Activated CD8-positive, alpha-beta T cell treated with anti-CD3 and anti-CD28 coated beads for 36 hours (primary cell): Measurements from ENCODE around the gene TRAPPC2. TPM values are rescaled to one million over a fixed set of nuclear protein-coding genes. Genes with fewer than 3 reads are reported as not detected.
"Not testable (repeated sequence)": the region's sequence is repeated elsewhere in the genome, so short reads cannot be mapped to it uniquely, and the experiment has no call there.

Experiments used
- ATAC-seq: fragments of 200-7000 bp; cut with Tn5 transposase; one replicate; pipeline ENCODE4 v1.10.0; 2021; ENCODE audit warnings: mild to moderate bottlenecking, moderate library complexity
- CTCF ChIA-PET: fragments of 350-600 bp; sonication (Branson Sonifier 250); formaldehyde crosslinking; loops from one replicate; lab custom pipeline; 2021; ENCODE audit warnings: antibody characterized with exemption; lab: Charles Lee
- POLR2A ChIA-PET: fragments of 350-600 bp; sonication (Branson Sonifier 250); formaldehyde crosslinking; loops from one replicate; lab custom pipeline; 2021; ENCODE audit warnings: antibody characterized with exemption; lab: Charles Lee
- DNase-seq: peaks from one replicate; pipeline ENCODE4 v3.0.0-alpha.2; 2020
- H3K27ac Mint-ChIP-seq: one replicate; pipeline ENCODE4 v1.8.0; 2021; ENCODE audit warnings: mild to moderate bottlenecking, mixed read lengths
- H3K27me3 Mint-ChIP-seq: one replicate; pipeline ENCODE4 v1.8.0; 2021; ENCODE audit warnings: mixed read lengths
- H3K36me3 Mint-ChIP-seq: one replicate; pipeline ENCODE4 v1.8.0; 2021; ENCODE audit warnings: low read depth, mixed read lengths
- H3K4me1 Mint-ChIP-seq: one replicate; pipeline ENCODE4 v1.8.0; 2021; ENCODE audit warnings: low read depth, mixed read lengths
- H3K4me3 Mint-ChIP-seq: one replicate; pipeline ENCODE4 v1.8.0; 2021; ENCODE audit warnings: mild to moderate bottlenecking, moderate library complexity, mixed read lengths
- H3K9me3 Mint-ChIP-seq: one replicate; pipeline ENCODE4 v1.8.0; 2021; ENCODE audit warnings: mixed read lengths
- CTCF ChIP-seq: fragments of 200-600 bp; IDR thresholded peaks from one replicate; pipeline ENCODE4 v1.8.0; 2022; ENCODE audit warnings: antibody characterized with exemption, mild to moderate bottlenecking
- intact Hi-C: fragments of 100-400 bp; cut with micrococcal nuclease; formaldehyde crosslinking; loops from one replicate; pipeline ENCODE4 v1.10.0; 2022
- total RNA-seq, 2 experiments: library from RNA; stranded (reverse); gene quantifications; one replicate each; pipeline ENCODE4 v1.2.3, GENCODE V29; 2021

The TRAPPC2 gene
- total RNA-seq, 2 experiments from 2014 or later: 16.0 to 19.2 TPM

DNA sequence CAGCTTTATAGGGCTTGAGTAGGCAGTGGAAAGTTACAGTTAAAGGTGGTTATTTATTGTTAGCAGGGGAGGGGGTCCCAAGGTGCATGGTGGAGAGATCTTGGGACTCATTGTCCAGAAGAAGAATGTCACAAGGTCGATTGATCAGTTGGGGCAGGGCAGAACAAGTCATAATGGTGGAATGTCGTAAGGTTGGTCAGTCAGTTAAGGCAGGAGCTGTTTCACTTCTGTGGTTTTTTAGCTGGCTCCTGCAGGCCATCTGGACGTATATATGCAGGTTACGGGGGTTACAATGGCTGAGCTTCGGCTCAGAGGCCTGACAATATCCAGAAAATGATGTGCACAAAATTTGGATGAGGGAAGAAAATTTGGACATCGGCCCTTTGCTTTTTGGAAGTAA is 7.3 kb upstream of the TRAPPC2 start:
- H3K27ac Mint-ChIP-seq: peak overlapping the region; percentile 77
- CTCF ChIA-PET: no interaction called here
- no peak for TF ChIP-seq CTCF
- H3K36me3 Mint-ChIP-seq: peaks cover 19% of the 10 kb centered on the region
- peaks cover 34% of the 10 kb centered on the region for H3K4me1 Mint-ChIP-seq
- DNase-seq: no peak
- POLR2A ChIA-PET: interaction anchor here (0.6 kb wide), 1 partner anchor 28 kb away, joined by 3 read pairs; no protein-coding TSS in a partner anchor
- no peak overlapping the region for H3K4me3 Mint-ChIP-seq
- no peaks in the 10 kb centered on the region for H3K27me3 Mint-ChIP-seq
- ATAC-seq: no peak
- no peaks in the 10 kb centered on the region for H3K9me3 Mint-ChIP-seq
- intact Hi-C loops: no loop called here

DNA sequence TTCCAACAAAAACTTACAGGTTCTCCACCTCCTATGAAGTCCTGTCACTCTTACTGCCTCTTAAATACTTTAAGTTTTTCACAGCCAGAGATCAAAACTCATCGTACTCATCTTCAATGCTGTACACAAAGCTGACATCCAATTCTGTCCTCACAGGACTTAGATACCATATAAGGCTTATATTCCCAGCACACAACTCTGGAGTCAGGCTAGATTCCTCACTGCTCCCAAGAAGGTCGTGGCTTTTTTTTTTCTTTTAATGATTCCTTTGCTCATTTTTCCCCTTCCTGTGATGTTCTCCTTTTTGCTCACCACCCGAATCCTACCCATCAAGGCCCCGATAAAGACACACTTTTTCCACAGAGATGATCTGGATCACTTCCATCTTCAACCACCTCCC is 914 bp downstream of the TRAPPC2 start:
- Mint-ChIP-seq H3K27me3 (no peaks in the 10 kb centered on the region), H3K4me3 (peak overlapping the region; percentile 88), H3K9me3 (peaks cover 1% of the 10 kb centered on the region), H3K27ac (peak overlapping the region; percentile 94), H3K36me3 (peaks cover 46% of the 10 kb centered on the region), H3K4me1 (peaks cover 46% of the 10 kb centered on the region)
- no peak for ATAC-seq
- POLR2A ChIA-PET: interaction anchor here (0.9 to 2.7 kb wide), 7 partner anchors 8 to 294 kb away, joined by 3 to 12 read pairs (median 4); partner anchors contain the start of gene RAB9A
- no peak for DNase-seq
- intact Hi-C loops: loop anchor here (10.0 kb wide), 2 partner anchors 49 to 79 kb away; partner anchors contain the start of genes RAB9A and TCEANC
- CTCF ChIA-PET: interaction anchor here (1.3 to 1.6 kb wide), 2 partner anchors 16 to 48 kb away, joined by 4 to 9 read pairs; no protein-coding TSS in a partner anchor
- no peak for TF ChIP-seq CTCF

DNA sequence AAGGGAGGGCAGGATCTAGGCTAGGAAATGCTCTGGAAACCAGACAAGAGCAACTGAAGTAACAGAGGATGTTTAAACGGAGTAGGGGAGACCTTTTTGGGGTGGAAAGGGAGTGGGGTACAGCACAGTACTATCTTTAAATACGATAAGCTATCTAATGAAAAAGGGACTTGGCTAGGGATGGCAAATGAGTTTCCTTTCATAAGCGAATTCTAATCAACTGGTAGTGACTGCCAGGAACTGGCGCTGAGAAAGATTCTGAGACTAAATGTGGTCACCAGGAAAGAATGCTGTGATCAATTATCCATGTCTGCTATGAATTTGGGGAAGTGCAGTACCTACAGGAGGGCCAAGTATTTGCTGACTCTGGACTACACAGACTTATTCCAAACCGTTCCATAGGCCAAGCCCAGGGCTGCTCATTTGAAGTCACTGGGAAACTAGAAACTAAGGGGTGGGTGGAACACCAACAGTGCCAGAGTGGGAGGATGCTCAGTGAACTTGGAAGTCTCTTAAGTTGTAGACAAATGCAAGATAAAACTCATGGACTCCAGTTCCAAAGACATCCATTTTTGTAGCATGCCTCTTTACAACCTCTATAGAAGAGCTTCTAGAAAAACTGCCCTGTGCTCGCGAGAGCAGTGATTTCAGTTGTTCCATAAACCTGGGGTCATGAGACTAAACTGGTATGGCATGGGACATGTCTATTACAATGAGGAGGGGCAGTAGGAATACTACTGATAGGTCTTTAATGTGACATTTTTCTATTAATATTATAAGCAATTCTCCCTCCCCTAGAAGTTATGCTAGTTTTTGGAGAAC is 2.0 kb downstream of the TRAPPC2 start:
- POLR2A ChIA-PET: interaction anchor here (0.9 kb wide), 1 partner anchor 44 kb away, joined by 3 read pairs; the partner anchor contains the start of gene RAB9A

GRCh38 chrX:13730523-13730922 is 3.9 kb downstream of the TRAPPC2 start:
- H3K36me3 Mint-ChIP-seq: peaks cover 72% of the 10 kb centered on the region
- CTCF ChIA-PET, H3K4me3 Mint-ChIP-seq, ATAC-seq, H3K9me3 Mint-ChIP-seq, H3K27ac Mint-ChIP-seq, DNase-seq, H3K27me3 Mint-ChIP-seq: not testable (repeated sequence)
- intact Hi-C loops: loop anchor here (10.0 kb wide), 2 partner anchors 46 to 76 kb away; partner anchors contain the start of genes RAB9A and TCEANC
- H3K4me1 Mint-ChIP-seq: peaks cover 63% of the 10 kb centered on the region
- POLR2A ChIA-PET: interaction anchor here (0.7 kb wide), 1 partner anchor 299 kb away, joined by 3 read pairs; the partner anchor contains the start of gene GEMIN8

More for the DNA sequence above, 2.0 kb downstream of the TRAPPC2 start:
- TF ChIP-seq CTCF: no peak
- Mint-ChIP-seq H3K9me3 (peaks cover 3% of the 10 kb centered on the region), H3K27ac (peak overlapping the region; percentile 40), H3K4me1 (peaks cover 52% of the 10 kb centered on the region), H3K36me3 (peaks cover 57% of the 10 kb centered on the region), H3K27me3 (no peaks in the 10 kb centered on the region), H3K4me3 (peak overlapping the region; percentile 4)
- ATAC-seq (no peak), DNase-seq (no peak)
- intact Hi-C loops: loop anchor here (10.0 kb wide), 2 partner anchors 48 to 78 kb away; partner anchors contain the start of genes RAB9A and TCEANC
- CTCF ChIA-PET: no interaction called here

- peak overlapping the region; percentile 80 for H3K27ac Mint-ChIP-seq
- H3K4me3 Mint-ChIP-seq, H3K27me3 Mint-ChIP-seq, POLR2A ChIA-PET, ATAC-seq, H3K9me3 Mint-ChIP-seq, intact Hi-C loops, DNase-seq: not testable (repeated sequence)
- peaks cover 77% of the 10 kb centered on the region for H3K36me3 Mint-ChIP-seq
- peaks cover 65% of the 10 kb centered on the region for H3K4me1 Mint-ChIP-seq
- CTCF ChIA-PET: interaction anchor here (1.8 kb wide), 1 partner anchor 10 kb away, joined by 4 read pairs; no protein-coding TSS in a partner anchor
Measured at GRCh38 chrX:13726583-13726982, 7.8 kb downstream of the TRAPPC2 start.

GRCh38 chrX:13724878-13725277 is 9.5 kb downstream of the TRAPPC2 start:
- CTCF ChIA-PET, H3K4me3 Mint-ChIP-seq, H3K27me3 Mint-ChIP-seq, H3K9me3 Mint-ChIP-seq, ATAC-seq, intact Hi-C loops: not testable (repeated sequence)
- H3K4me1 Mint-ChIP-seq: peaks cover 55% of the 10 kb centered on the region
- POLR2A ChIA-PET: interaction anchor here (0.9 to 1.1 kb wide), 2 partner anchors 9 to 12 kb away, joined by 3 read pairs; partner anchors contain the start of genes OFD1 and TRAPPC2
- DNase-seq: peak; percentile 64
- H3K36me3 Mint-ChIP-seq: peaks cover 70% of the 10 kb centered on the region
- peak overlapping the region; percentile 34 for H3K27ac Mint-ChIP-seq
